Ovary (tissue), 9 donors: ENCODE results near the gene RANBP3. TPM values are rescaled to one million over a fixed set of nuclear protein-coding genes. Genes with fewer than 3 reads are reported as not detected.
A peak's percentile ranks its signal among the peaks of the same experiment; 100 is the strongest.

Experiments used
- DNase-seq, 5 donors: peaks; one replicate each; pipeline ENCODE4 v3.0.0-alpha.2; 2019 to 2020
- H3K27ac ChIP-seq, 2 donors: fragments of 200-600 bp; one replicate each; pipeline versions ENCODE4 v1.5.1 to v1.8.0; 2019 to 2022
- H3K27me3 ChIP-seq: fragments of 200-600 bp; one replicate; pipeline ENCODE4 v1.8.0; 2022
- H3K36me3 ChIP-seq: fragments of 200-600 bp; sonication (generic); one replicate; pipeline ENCODE4 v1.5.1; 2019
- H3K4me1 ChIP-seq: one replicate; pipeline ENCODE4 v1.8.1; 2013; ENCODE audit warnings: mild to moderate bottlenecking, moderate library complexity; ENCODE audit not compliant: insufficient read depth
- H3K4me3 ChIP-seq: fragments of 200-600 bp; sonication (generic); one replicate; pipeline ENCODE4 v1.5.1; 2017
- H3K9me3 ChIP-seq, 2 donors: fragments of 200-600 bp in 1 of 2; sonication (generic) in 1 of 2; one replicate each; pipeline versions ENCODE4 v1.5.1 to v1.8.1; 2013 to 2019; ENCODE audit warnings: mild to moderate bottlenecking in 1 of 2, moderate library complexity in 1 of 2
- CTCF ChIP-seq, 3 donors: fragments of 450-650 bp in 2 of 3; fragments of 200-600 bp in 1 of 3; IDR thresholded peaks; one replicate each; pipeline versions ENCODE4 v1.5.1 to v1.8.0; 2016 to 2022; ENCODE audit warnings: antibody characterized with exemption in 3 of 3, mild to moderate bottlenecking in 1 of 3
- EP300 ChIP-seq: sonication (generic); formaldehyde crosslinking; IDR thresholded peaks from one replicate; pipeline ENCODE4 v1.6.1; 2017; ENCODE audit warnings: antibody characterized with exemption
- POLR2A ChIP-seq: fragments of 450-650 bp; IDR thresholded peaks from one replicate; pipeline ENCODE4 v1.6.1; 2017; ENCODE audit warnings: antibody characterized with exemption, mild to moderate bottlenecking, moderate library complexity
- WGBS, 3 donors: extraction: QIAGEN DNeasy Blood & Tissue Kit in 1 of 3; methylation state at CpG; one replicate each; pipeline versions ENCODE4 v1.1.5 to v1.1.7; 2013 to 2017; 5-methylcytosine and 5-hydroxymethylcytosine counted together
- intact Hi-C, 4 donors: fragments of 100-400 bp; cut with DNase I; formaldehyde crosslinking; loops; one replicate each; pipeline versions ENCODE4 v1.11.0 to v1.15.1; 2022 to 2023
- polyA plus RNA-seq, 2 donors: library from polyadenylated mRNA; stranded (reverse); fragments of 200-250 nt in 1 of 2; fragments of 350-450 nt in 1 of 2; fragmentation: Illumina TruSeq in 1 of 2; extraction: RNeasy Lipid Tissue Mini Kit (QIAGEN cat#74804) in 1 of 2; gene quantifications; one replicate each; pipeline ENCODE4 v1.2.3, GENCODE V29; 2013 to 2014
- total RNA-seq, 7 donors: library from RNA; depleted of rRNA in 2 of 7; stranded (reverse); fragments of >200 nt in 2 of 7; fragmentation: NEBNext Ultra II Directional in 3 of 7; extraction: Animal tissue kit (Norgen Biotek cat#: 25700) in 3 of 7; gene quantifications; one replicate each; pipeline versions ENCODE4 v1.1.0 to v1.2.4, GENCODE V29; 2016 to 2023
- donor health status: DM: no; HTN: no; CAD: no; lungs with moderate emphysema.
- donor health status: DM: no; HTN: no; CAD: no.
- donor health status: Bipolar disorder and iron deficiency.
- donor health status: DM: yes; HTN: yes; CAD: no.
- donor health status: DM: no; HTN: no; CAD: no.
- donor health status: DM: yes; HTN: yes; CAD: no.

RANBP3 gene
- total and polyA plus RNA-seq, 9 donors: 54.0 to 88.4 (median 67.9) TPM

- Histone ChIP-seq H3K4me3 (no peak overlapping the region), H3K36me3 (no peaks in the 10 kb centered on the region), H3K27ac (no peak overlapping the region), H3K27me3 (no peaks in the 10 kb centered on the region), H3K4me1 (peaks cover 2% of the 10 kb centered on the region), H3K9me3 (no peaks in the 10 kb centered on the region)
- TF ChIP-seq POLR2A (no peak), EP300 (no peak), CTCF (IDR thresholded peaks at IDR 0.05) (no peak)
- WGBS, 3 donors: 31 to 53% (median 34%) methylated on average over 15 of the region's 15 CpGs
- intact Hi-C loops: loop anchor here in 2 of 4 donors (5.0 to 10.0 kb wide), 2 partner anchors 88 to 91 kb away; partner anchors contain the start of gene NRTN (in 1 of the 2)
- no peak for DNase-seq
Measured at GRCh38 chr19:5892772-5893275, 85.1 kb downstream of the RANBP3 start.

- H3K27ac ChIP-seq: no peak overlapping the region
Measured at GRCh38 chr19:5891938-5892771, 85.8 kb downstream of the RANBP3 start.

GRCh38 chr19:5891572-5891937 is 86.4 kb downstream of the RANBP3 start:
- Histone ChIP-seq H3K27me3 (no peaks in the 10 kb centered on the region), H3K27ac (no peak overlapping the region), H3K4me3 (no peak overlapping the region), H3K9me3 (no peaks in the 10 kb centered on the region), H3K4me1 (peaks cover 2% of the 10 kb centered on the region), H3K36me3 (no peaks in the 10 kb centered on the region)
- no peak for TF ChIP-seq CTCF (IDR thresholded peaks at IDR 0.05)
- no peak for TF ChIP-seq POLR2A
- no peak for TF ChIP-seq EP300
- intact Hi-C loops: loop anchor here in 2 of 4 donors (5.0 to 10.0 kb wide), 2 partner anchors 87 to 89 kb away; partner anchors contain the start of gene NRTN (in 1 of the 2)
- 36 to 54% (median 43%) methylated on average over 4 of the region's 4 CpGs for WGBS, 3 donors
- no peak for DNase-seq

More at GRCh38 chr19:5891938-5892771, 85.8 kb downstream of the RANBP3 start:
- intact Hi-C loops: loop anchor here in 2 of 4 donors (5.0 to 10.0 kb wide), 2 partner anchors 87 to 90 kb away; partner anchors contain the start of gene NRTN (in 1 of the 2)
- no peak for TF ChIP-seq POLR2A
- TF ChIP-seq EP300: no peak
- no peak for TF ChIP-seq CTCF (IDR thresholded peaks at IDR 0.05)
- peak in 1 of 5 donors; percentile 66 for DNase-seq
- Histone ChIP-seq H3K27me3 (no peaks in the 10 kb centered on the region), H3K4me1 (peaks cover 2% of the 10 kb centered on the region), H3K9me3 (no peaks in the 10 kb centered on the region), H3K36me3 (no peaks in the 10 kb centered on the region), H3K4me3 (no peak overlapping the region)
- 2 to 5% (median 4%) methylated on average over 47 to 48 of the region's 48 CpGs for WGBS, 3 donors

- WGBS, 3 donors: 31 to 36% (median 34%) methylated on average over 10 of the region's 10 CpGs
- intact Hi-C loops: loop anchor here in 2 of 4 donors (5.0 to 10.0 kb wide), 2 partner anchors 85 to 88 kb away; partner anchors contain the start of gene NRTN (in 1 of the 2)
- peaks cover 2% of the 10 kb centered on the region for H3K4me1 ChIP-seq
- H3K36me3 ChIP-seq: no peaks in the 10 kb centered on the region
- no peak overlapping the region for H3K27ac ChIP-seq
- H3K27me3 ChIP-seq: no peaks in the 10 kb centered on the region
- no peak for DNase-seq
- TF ChIP-seq POLR2A: no peak
- no peak for TF ChIP-seq CTCF (IDR thresholded peaks at IDR 0.05)
- no peak for TF ChIP-seq EP300
- no peak overlapping the region for H3K4me3 ChIP-seq
- H3K9me3 ChIP-seq: no peaks in the 10 kb centered on the region
Measured at GRCh38 chr19:5890099-5890498, 87.8 kb downstream of the RANBP3 start.
